K562 (cell line): ENCODE data around the gene KCNJ5.

Experiments
- BDP1 ChIP-seq: IDR thresholded peaks from 3 replicates; pipeline ENCODE4 v1.6.1; 2011; ENCODE audit not compliant: insufficient read length, insufficient read depth
- CBX8 ChIP-seq: fragments of 200-600 bp; sonication (generic); IDR thresholded peaks from 2 replicates; pipeline ENCODE4 v1.6.1; 2012; ENCODE audit warnings: borderline replicate concordance, mixed run types, low read depth, mild to moderate bottlenecking, moderate library complexity, mixed read lengths, low read length, control low read depth, inconsistent platforms; ENCODE audit not compliant: poor library complexity, severe bottlenecking; ENCODE audit errors: extremely low read depth
- GATA2 ChIP-seq: sonication (generic); formaldehyde crosslinking; IDR thresholded peaks from 2 replicates; pipeline ENCODE4 v1.4.0; 2020; ENCODE audit warnings: mild to moderate bottlenecking, missing genetic modification reagents
- MYNN ChIP-seq, 2 experiments: sonication (generic); formaldehyde crosslinking in 1 of 2; IDR thresholded peaks; 2 replicates each; pipeline versions ENCODE4 v1.5.0 to v1.6.1; 2016 to 2020; ENCODE audit warnings: antibody characterized with exemption in 1 of 2, missing genetic modification reagents in 1 of 2
- NRF1 ChIP-seq, 2 experiments: fragments of 450-650 bp; IDR thresholded peaks in 1 of 2; conservative IDR thresholded peaks in 1 of 2; 2 replicates each; pipeline ENCODE4 v1.6.1; 2014; ENCODE audit warnings: mild to moderate bottlenecking in 2 of 2
- TAF1 ChIP-seq: IDR thresholded peaks from 2 replicates; pipeline ENCODE4 v1.6.1; 2011; ENCODE audit warnings: mild to moderate bottlenecking, low read length, moderate library complexity; ENCODE audit not compliant: insufficient read depth, control insufficient read depth, severe bottlenecking; ENCODE audit errors: extremely low read depth
- TEAD4 ChIP-seq, 2 experiments: sonication (generic) in 1 of 2; formaldehyde crosslinking in 1 of 2; IDR thresholded peaks; 2 replicates each; pipeline versions ENCODE4 v1.6.1 to v1.8.0; 2012 to 2022; ENCODE audit warnings: borderline replicate concordance in 1 of 2, inconsistent platforms in 1 of 2, low read length in 1 of 2, mild to moderate bottlenecking in 1 of 2, missing genetic modification reagents in 1 of 2
- ZNF124 ChIP-seq: sonication (generic); formaldehyde crosslinking; IDR thresholded peaks from 2 replicates; pipeline ENCODE4 v1.8.1; 2022; ENCODE audit warnings: missing genetic modification reagents
- ZNF644 ChIP-seq: fragments of 200-800 bp; sonication (Bioruptor generic); IDR thresholded peaks from 2 replicates; pipeline ENCODE4 v1.6.1; 2016; ENCODE audit warnings: low read depth, missing genetic modification characterization, missing compliant biosample characterization
- TF ChIP-seq, protein P1 (sequence below), 3 experiments: IDR thresholded peaks in 2 of 3; conservative IDR thresholded peaks in 1 of 3; 2 replicates each; pipeline ENCODE4 v1.5.1; 2011 to 2012; ENCODE audit warnings: low read length in 3 of 3, mild to moderate bottlenecking in 3 of 3, control low read depth in 2 of 3, improper control_type of control experiment in 1 of 3, inconsistent platforms in 1 of 3, low read depth in 1 of 3, mixed read lengths in 1 of 3, moderate library complexity in 1 of 3; ENCODE audit not compliant: insufficient read depth in 2 of 3
- TF ChIP-seq, protein P2 (sequence below), 2 experiments: fragments of 450-650 bp in 1 of 2; sonication (generic) in 1 of 2; formaldehyde crosslinking in 1 of 2; IDR thresholded peaks in 1 of 2; conservative IDR thresholded peaks in 1 of 2; 2 replicates each; pipeline versions ENCODE4 v1.6.1 to v1.8.1; 2016 to 2023; ENCODE audit warnings: mild to moderate bottlenecking in 2 of 2, moderate library complexity in 2 of 2, inconsistent platforms in 1 of 2, missing genetic modification reagents in 1 of 2

- TF ChIP-seq, protein P1, sequence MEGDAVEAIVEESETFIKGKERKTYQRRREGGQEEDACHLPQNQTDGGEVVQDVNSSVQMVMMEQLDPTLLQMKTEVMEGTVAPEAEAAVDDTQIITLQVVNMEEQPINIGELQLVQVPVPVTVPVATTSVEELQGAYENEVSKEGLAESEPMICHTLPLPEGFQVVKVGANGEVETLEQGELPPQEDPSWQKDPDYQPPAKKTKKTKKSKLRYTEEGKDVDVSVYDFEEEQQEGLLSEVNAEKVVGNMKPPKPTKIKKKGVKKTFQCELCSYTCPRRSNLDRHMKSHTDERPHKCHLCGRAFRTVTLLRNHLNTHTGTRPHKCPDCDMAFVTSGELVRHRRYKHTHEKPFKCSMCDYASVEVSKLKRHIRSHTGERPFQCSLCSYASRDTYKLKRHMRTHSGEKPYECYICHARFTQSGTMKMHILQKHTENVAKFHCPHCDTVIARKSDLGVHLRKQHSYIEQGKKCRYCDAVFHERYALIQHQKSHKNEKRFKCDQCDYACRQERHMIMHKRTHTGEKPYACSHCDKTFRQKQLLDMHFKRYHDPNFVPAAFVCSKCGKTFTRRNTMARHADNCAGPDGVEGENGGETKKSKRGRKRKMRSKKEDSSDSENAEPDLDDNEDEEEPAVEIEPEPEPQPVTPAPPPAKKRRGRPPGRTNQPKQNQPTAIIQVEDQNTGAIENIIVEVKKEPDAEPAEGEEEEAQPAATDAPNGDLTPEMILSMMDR (IDR thresholded peaks at IDR 0.05 in 2 of 3, conservative IDR thresholded peaks at IDR 0.05 in 1 of 3; ENCODE audit: insufficient read depth in 2 of 3, low read depth in 1 of 3, low read length in 3 of 3), result no peak
- TF ChIP-seq TAF1 (no peak), MYNN (IDR thresholded peaks at IDR 0.05) (no peak), MYNN (CRISPR knock-in tag; IDR thresholded peaks at IDR 0.05) (no peak), NRF1 (conservative IDR thresholded peaks at IDR 0.05 in 1 of 2, IDR thresholded peaks at IDR 0.05 in 1 of 2) (no peak), ZNF124 (CRISPR knock-in tag) (no peak), ZNF644 (no peak), CBX8 (no peak), TEAD4 (IDR thresholded peaks at IDR 0.05; ENCODE audit: low read length) (no peak), TEAD4 (CRISPR knock-in tag; IDR thresholded peaks at IDR 0.05; ENCODE audit: borderline replicate concordance) (no peak), BDP1 (no peak), GATA2 (no peak)
- TF ChIP-seq, protein P2, sequence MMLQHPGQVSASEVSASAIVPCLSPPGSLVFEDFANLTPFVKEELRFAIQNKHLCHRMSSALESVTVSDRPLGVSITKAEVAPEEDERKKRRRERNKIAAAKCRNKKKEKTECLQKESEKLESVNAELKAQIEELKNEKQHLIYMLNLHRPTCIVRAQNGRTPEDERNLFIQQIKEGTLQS (IDR thresholded peaks at IDR 0.05), result no peak
- TF ChIP-seq, protein P2 (CRISPR knock-in tag; conservative IDR thresholded peaks at IDR 0.05), result no peak
Observed at GRCh38 chr11:128967578-128967977, 76.4 kb downstream of the KCNJ5 start.
